Type B pancreatic cell (in vitro differentiated cells): Measurements from ENCODE around the gene RGS1. TPM values are rescaled to one million over a fixed set of nuclear protein-coding genes. Genes with fewer than 3 reads are reported as not detected.

ENCODE experiments used
- DNase-seq: peaks from one replicate; pipeline ENCODE4 v3.0.0; 2021; ENCODE audit warnings: mixed read lengths; ENCODE audit not compliant: unreplicated experiment; ENCODE audit errors: extremely low spot score
- H3K27ac Mint-ChIP-seq: 2 replicates; pipeline ENCODE4 v1.8.0; 2021; ENCODE audit warnings: mild to moderate bottlenecking, mixed read lengths
- H3K27me3 Mint-ChIP-seq: 2 replicates; pipeline ENCODE4 v1.8.0; 2021; ENCODE audit warnings: mixed read lengths
- H3K36me3 Mint-ChIP-seq: 2 replicates; pipeline ENCODE4 v1.8.0; 2021; ENCODE audit warnings: mixed read lengths
- H3K4me1 Mint-ChIP-seq: one replicate; pipeline ENCODE4 v1.8.0; 2021; ENCODE audit warnings: mixed read lengths; ENCODE audit not compliant: unreplicated experiment
- H3K4me3 Mint-ChIP-seq: 2 replicates; pipeline ENCODE4 v1.8.0; 2021; ENCODE audit warnings: mild to moderate bottlenecking, mixed read lengths
- H3K9me3 Mint-ChIP-seq: 2 replicates; pipeline ENCODE4 v1.8.0; 2021; ENCODE audit warnings: mixed read lengths
- CTCF ChIP-seq: fragments of 200-600 bp; sonication (generic); conservative IDR thresholded peaks from 2 replicates; pipeline ENCODE4 v1.5.0; 2021; ENCODE audit warnings: antibody characterized with exemption, mild to moderate bottlenecking
- long read RNA-seq: library from polyadenylated mRNA; unstranded; transcript quantifications from one replicate; pipeline ENCODE4 v2.0.0, GENCODE V29; 2020
- total RNA-seq: library from RNA; stranded (reverse); gene quantifications from 2 replicates; pipeline ENCODE4 v1.2.1, GENCODE V29; 2021; ENCODE audit warnings: low replicate concordance

RGS1 gene
- total RNA-seq: 1.1 and 1.2 TPM in 2 replicates
- long read RNA-seq, partial matches to known transcripts: 0 of 3 reads
- long read RNA-seq, other reads (novel, unspliced or antisense): 0 of 3 reads

GRCh38 chr1:192575499-192576189 lies at the start of gene RGS1:
TSS of gene RGS1 (plus strand) at chr1:192575773. CDS start at chr1:192575793, 20 bp downstream.
- TF ChIP-seq CTCF: no peak
- no peaks in the 10 kb centered on the region for H3K36me3 Mint-ChIP-seq
- no peak within 1 kb of the TSS for H3K27ac Mint-ChIP-seq
- no peak for DNase-seq
- H3K9me3 Mint-ChIP-seq: peaks cover 9% of the 10 kb centered on the region
- H3K27me3 Mint-ChIP-seq: no peaks in the 10 kb centered on the region
- H3K4me3 Mint-ChIP-seq: no peak within 1 kb of the TSS
- peaks cover 22% of the 10 kb centered on the region for H3K4me1 Mint-ChIP-seq

- Mint-ChIP-seq H3K36me3 (peaks cover 3% of the 10 kb centered on the region), H3K4me3 (no peak overlapping the region), H3K9me3 (no peaks in the 10 kb centered on the region), H3K4me1 (no peaks in the 10 kb centered on the region), H3K27me3 (no peaks in the 10 kb centered on the region), H3K27ac (no peak overlapping the region)
- TF ChIP-seq CTCF: no peak
- no peak for DNase-seq
These were observed 48.3 kb upstream of the RGS1 start for GRCh38 chr1:192527111-192527795.

GRCh38 chr1:192527950-192528349 lies 47.6 kb upstream of the RGS1 start:
- no peak for TF ChIP-seq CTCF
- Mint-ChIP-seq H3K27ac (no peak overlapping the region), H3K36me3 (peaks cover 3% of the 10 kb centered on the region), H3K4me3 (no peak overlapping the region), H3K27me3 (no peaks in the 10 kb centered on the region), H3K4me1 (no peaks in the 10 kb centered on the region), H3K9me3 (no peaks in the 10 kb centered on the region)
- no peak for DNase-seq

GRCh38 chr1:192529031-192529755 lies 46.4 kb upstream of the RGS1 start:
- H3K4me1 Mint-ChIP-seq: peaks cover 4% of the 10 kb centered on the region
- no peaks in the 10 kb centered on the region for H3K27me3 Mint-ChIP-seq
- H3K4me3 Mint-ChIP-seq: no peak overlapping the region
- H3K36me3 Mint-ChIP-seq: peaks cover 3% of the 10 kb centered on the region
- H3K9me3 Mint-ChIP-seq: no peaks in the 10 kb centered on the region
- TF ChIP-seq CTCF: no peak
- DNase-seq: no peak
- H3K27ac Mint-ChIP-seq: no peak overlapping the region

GRCh38 chr1:192529811-192530210 lies 45.8 kb upstream of the RGS1 start:
- Mint-ChIP-seq H3K36me3 (peaks cover 3% of the 10 kb centered on the region), H3K27ac (no peak overlapping the region), H3K4me1 (peaks cover 4% of the 10 kb centered on the region), H3K27me3 (no peaks in the 10 kb centered on the region), H3K4me3 (no peak overlapping the region), H3K9me3 (no peaks in the 10 kb centered on the region)
- no peak for DNase-seq
- no peak for TF ChIP-seq CTCF
